HG02970 (cell line): ENCODE results near the gene LOC101059915.
"Not testable (repeated sequence)": the region's sequence is repeated elsewhere in the genome, so short reads cannot be mapped to it uniquely, and the experiment has no call there.

Experiments used
- ATAC-seq: cut with Tn5 transposase; IDR thresholded peaks from one replicate; pipeline ENCODE4 v1.9.1; 2021; ENCODE audit warnings: mild to moderate bottlenecking, moderate library complexity, moderate number of reproducible peaks; ENCODE audit not compliant: unreplicated experiment, low FRiP score

Gene LOC101059915

DNA sequence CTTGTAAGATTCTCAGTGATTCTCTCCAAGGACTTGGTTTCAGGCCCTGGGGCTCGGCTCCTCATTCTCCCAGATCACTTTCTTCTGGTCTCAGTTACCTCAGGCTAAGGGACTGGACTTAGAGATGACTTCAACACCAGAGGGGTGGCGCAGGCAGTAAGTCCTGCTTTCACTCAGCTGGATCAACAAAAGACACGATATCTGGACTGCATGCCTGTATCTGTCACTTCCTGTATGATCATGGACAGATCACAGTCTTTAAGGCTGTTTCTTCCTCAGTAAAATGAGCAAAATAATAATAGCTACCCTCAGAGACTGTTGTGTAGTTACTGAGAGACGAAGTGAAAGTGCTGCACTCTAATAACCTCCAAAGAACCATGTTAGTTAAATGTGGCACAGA lies 29.5 kb upstream of the LOC101059915 start:
- no peak for ATAC-seq

DNA sequence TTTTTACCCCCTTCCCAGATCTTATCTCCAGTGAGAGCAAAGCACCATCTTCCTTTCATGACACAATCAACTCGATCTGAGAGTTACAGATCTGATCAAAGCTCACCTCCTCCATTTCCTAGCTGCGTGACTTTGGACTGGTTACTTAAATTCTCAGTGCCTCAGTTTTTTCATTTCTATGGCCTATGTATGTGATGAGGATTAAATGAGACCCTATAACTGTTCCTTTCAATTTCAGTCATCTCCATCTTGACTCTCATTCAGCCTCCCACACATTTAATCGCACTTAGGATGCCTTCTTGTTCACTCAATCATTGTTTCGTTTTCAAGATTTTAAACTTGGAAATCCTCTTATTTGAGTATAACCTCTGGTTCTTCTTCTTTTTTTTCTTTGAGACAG lies 28.9 kb upstream of the LOC101059915 start:
- no peak for ATAC-seq

DNA sequence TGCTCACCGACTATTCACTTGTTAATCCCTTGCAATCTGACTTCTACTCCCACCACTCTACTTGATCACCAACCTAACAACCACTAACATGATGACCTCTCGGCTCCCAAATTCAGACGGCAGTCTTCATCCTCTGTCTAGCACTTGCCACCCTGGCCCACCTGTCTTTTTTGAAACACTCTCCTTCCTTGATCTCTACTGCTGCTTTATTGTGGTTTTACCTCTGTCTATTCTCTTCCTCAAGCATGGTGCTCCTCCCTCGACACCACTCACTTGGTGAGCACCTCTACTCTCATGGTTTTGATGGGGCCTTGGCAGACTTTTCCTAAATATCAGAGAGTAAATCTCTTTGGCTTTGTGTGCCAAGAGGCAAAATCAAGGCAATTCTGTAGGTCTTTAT lies 27.3 kb upstream of the LOC101059915 start:
- no peak for ATAC-seq

DNA sequence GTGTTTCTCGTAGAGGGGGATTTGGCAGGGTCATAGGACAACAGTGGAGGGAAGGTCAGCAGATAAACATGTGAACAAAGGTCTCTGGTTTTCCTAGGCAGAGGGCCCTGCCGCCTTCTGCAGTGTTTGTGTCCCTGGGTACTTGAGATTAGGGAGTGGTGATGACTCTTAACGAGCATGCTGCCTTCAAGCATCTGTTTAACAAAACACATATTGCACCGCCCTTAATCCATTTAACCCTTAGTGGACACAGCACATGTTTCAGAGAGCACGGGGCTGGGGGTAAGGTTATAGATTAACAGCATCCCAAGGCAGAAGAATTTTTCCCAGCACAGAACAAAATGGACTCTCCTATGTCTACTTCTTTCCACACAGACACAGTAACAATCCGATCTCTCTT lies 22.9 kb upstream of the LOC101059915 start:
- ATAC-seq: not testable (repeated sequence)

DNA sequence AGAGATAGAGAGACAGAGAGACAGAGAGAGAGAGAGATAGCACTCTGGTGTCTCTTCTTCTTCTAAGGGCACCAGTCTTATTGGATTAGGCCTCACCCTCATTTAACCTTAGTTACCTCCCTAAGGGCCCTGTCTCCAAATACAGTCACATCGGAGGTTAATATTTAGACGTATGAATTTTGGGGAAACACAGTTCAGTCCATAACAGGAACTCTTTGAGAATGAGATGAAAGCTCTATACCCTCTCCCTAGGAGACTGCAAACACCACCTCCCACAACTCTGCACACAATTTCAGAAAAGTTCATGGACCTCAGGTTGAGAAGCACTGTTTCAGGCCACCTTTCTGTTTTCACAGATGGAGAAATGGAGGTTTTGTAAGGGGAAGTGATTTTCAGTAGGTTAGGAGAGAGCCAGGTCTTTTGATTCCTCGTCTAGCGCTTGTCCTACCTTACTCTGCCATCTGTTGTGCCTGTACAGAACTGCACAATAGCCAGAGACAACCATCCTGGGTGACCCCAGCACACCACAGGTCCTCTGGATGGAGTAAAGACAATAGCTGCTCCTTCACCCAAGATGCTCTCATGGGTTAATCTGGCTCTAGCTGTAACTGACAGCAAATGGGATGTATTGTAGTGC lies 16.9 kb upstream of the LOC101059915 start:
- no peak for ATAC-seq

DNA sequence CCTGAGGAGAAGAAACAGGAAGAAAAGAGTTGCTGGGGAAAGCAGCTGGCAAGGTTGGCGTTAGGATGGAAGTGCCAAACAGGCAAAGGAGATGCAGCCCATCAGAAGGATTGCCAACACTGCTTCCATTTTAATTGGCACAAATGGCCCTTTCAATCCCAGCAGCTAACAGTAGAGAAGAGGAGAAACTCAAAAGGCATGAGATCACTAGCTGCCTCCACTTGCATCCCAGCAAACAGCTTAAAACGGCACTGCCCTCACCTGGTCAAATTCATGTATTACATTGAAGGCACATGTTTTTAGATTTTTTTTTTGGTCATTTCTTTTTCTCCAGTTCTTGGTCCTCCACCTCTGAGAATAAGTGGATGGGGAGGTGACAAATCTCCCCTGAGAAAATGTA lies 14.9 kb upstream of the LOC101059915 start:
- no peak for ATAC-seq

DNA sequence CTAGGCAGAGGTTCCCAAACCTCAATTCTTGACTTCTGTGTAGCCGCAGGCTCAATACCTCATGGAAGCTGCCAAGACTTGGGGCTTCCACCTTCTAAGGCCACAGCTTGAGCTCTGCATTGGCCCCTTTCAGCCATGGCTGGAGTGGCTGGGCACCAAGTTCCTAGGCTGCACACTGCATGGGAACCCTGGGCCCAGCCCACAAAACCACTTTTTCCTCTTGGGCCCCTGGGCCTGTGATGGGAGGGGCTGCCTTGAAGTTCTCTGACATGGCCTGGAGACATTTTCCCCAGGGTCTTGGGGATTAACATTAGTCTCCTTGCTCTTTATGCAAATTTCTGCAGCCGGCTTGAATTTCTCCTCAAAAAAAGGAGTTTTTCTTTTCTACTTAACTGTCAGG lies 14.0 kb upstream of the LOC101059915 start:
- ATAC-seq: no peak

DNA sequence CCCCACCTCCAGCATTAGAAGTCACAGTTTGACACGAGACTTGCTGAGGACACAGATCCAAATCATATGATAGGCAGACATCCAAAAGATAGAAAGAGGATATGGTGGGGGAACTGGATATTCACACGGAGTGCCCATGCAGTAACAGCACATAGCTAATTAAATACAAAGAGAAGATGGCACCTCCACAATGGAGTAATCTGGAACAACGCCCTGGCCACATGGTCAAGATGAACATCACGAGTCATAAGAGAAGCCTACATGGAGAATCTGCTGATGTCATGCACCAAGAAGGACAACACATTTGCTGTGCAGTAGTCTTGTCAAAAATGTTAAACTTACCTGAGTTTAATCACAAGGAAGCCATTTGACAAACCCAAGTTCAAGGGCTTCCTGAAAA lies 10.1 kb upstream of the LOC101059915 start:
- ATAC-seq: no peak

DNA sequence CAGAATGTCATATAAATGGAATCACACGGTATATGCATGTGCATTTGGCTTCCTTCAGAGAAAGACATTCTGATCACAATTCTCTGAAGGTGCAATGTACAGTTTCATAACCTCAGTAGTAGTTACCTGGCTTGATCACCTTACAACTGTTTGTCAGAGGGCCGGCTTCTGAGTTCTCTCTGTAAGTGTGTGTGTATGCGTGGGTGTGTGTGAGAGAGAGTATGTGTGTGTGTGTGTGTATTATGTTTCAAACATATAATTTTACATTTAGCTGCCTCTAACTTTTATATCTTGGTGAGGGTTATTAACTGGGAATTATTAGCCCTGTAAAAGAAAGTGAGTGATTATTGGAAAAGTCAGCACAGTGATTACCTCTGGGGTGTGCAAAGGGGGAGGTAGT lies 8.0 kb upstream of the LOC101059915 start:
- no peak for ATAC-seq

DNA sequence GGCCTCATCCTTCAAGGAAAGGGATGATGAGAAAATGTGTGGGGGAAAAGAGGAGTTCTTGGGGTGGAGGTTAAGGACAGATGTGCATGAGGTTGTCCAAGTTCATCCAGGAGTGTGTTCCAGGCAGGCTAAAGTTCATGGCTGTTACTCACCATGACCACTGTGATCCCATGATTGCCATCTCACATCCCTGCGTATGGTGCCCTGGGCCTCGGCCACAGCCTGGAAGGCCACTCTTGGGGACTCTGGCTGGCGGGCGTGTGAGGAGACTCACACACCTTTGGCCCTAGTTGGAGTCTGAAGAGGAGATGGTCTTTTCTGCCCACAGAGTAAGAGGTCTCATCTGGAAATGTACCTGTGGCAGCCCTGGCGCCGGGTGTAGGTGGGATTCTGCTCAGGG lies 7.4 kb upstream of the LOC101059915 start:
- no peak for ATAC-seq

DNA sequence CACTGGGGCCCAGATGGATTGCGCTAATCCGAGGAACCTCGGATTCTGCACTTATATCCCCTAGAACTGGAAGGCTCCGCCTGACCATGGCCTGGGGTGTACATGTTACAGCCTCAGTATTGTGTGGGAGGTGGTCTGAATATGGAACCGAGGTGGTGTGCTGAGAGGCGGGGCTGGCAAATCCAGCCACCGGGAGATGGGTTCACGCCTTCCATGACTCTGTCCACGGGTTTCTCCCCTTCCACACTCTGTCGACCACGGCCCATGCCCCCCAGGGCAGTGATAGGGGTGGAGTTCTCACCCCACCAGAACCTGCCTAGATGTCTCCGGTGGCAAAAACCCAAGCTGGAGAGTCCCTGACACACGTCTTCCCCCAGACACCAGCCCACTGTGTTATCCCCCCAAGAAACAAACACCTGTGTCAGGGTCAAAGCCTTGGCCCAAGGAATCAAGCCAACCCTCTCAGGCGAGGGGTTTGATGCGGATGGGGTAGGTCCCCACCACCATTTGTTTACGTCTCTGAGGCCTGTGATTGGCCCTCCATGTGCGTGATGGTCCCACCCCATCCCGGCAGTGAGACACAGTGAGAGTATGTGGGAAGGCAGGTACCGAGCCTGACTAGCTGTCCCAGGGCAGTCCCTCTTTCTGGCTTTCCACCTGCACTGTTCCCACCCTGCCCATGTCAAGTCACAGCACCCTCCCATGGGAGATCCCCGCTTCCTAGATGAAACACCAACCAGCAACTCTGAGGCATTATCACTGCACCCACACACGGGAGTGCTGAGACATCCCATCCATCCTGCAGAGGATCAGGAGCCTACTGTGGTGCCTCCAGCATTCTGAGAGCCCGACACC lies 6.6 kb upstream of the LOC101059915 start:
- no peak for ATAC-seq

DNA sequence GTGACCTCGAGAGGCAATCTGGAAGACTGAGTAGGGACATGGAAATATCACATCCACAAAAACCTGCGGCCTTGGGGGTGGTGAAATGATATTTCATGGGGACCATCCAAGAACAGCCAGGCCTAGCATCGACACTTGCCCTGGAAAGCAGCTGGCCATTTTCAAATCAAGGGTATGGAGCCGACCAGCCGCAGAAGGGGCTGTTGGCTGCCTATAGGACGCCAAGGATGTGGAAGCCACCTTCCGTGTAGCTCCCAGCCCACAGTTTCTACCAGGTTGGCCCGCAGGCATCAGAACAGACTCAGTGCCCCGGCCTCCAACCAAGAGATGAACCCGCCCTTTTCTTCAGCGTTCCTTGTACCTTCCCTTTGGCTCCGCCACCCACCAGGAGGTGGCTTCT lies 5.4 kb upstream of the LOC101059915 start:
- no peak for ATAC-seq

DNA sequence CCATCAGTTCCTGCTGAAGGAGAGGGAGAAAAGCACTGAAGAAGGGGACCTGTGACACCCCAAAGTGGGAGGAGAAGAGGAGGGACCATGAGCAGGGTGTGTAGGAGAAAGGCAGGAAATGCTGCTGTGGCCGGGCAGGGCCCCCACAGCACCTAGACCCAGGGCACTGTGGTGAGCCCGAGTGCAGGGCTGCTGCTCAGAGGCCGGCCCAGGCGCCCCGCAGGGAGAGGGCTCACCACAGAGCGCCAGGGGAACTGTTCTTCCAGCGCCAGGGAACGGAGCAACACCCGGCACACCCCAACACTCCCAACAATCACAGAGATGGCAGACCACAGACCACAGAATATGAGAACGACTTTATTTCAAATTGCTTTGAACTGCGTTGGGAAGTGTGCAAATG lies 4.7 kb upstream of the LOC101059915 start:
- ATAC-seq: not testable (repeated sequence)

DNA sequence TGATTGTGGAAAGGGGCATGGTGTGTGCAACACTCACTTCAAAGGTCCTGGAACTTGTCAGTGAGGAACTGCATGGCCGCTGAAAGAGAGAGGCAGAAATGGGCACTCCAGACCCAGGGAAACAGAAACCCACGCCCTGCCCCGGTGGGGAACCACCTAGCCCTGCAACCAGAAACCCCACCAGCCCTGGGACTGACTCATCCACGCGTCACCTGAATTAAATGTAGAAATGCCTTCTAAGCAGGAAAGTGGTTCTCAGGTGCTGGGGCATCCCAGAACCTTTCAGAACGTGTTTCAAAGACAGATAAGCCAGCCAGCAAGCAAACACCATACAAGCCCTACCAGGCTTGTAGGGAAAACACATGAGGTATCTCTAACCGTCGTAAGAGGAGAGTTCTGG lies 4.1 kb upstream of the LOC101059915 start:
- not testable (repeated sequence) for ATAC-seq

DNA sequence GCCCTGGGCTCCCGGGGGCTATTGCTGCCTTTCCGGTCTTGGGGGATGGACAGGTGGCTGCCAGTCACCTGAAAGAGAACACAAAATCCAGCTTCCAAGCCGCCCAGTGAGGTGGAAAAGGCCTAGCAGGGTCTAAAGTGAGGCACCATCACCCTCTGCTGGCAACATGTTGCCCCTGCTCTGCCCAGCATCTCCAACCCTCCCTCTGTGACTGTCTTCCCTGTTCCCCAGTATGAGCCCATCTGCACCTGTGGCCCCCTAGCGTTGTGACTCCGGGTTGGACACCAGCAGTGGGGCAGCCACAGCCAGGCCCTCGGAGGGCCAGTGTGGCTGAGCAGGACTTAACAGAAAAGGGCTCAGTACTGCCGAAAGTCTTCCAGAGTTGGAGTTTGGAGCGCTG lies 3.1 kb upstream of the LOC101059915 start:
- ATAC-seq: not testable (repeated sequence)

DNA sequence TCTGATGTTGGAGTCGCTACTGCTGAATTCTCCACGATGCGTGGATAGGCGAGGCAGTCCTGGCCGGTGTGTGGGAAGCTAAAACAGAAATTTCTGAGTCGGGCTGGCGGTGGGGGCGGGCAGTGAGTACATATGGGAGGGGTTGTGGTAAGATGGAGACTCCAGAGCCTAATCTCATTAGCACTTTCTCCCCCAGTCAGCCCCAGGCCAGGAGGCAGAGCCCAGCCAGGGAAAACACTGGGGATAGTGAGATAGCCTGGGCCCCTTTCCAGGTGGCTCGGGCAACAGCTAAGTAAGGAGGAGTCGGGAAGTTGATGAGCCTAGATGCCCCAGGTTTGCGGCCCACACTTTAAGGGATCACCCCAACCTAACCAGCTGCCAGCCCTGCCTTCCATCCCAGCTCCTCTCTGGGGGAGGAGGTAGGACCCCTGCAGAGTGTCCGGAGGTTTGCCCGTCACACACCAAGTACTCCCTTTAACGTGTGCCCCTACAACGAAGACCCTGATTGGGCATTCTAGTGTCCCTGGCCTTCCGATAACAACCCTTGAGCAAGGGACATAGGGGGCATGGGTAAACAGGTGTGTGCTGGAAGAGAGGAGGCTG lies 2.4 kb upstream of the LOC101059915 start:
- no peak for ATAC-seq

DNA sequence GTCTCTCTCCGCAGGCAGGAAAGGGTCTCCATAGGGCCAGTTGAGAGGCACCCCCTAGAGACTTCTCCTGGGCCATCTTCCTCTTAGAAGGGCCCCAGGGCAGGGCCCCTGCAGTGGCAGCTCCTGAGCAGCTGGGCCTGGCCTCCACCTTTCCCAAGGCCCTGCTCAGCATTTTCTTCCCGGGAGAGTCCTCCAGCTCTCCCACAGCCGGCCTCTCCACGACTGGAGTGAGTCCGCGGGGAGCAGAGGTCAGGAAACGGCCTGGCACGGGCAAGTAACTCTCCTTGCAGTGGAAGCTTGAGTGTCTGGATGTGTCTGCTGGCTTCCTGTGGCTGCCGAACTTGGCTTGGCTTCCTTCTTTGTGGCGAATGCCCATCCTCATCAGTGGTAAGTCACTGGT lies 1.6 kb upstream of the LOC101059915 start:
- ATAC-seq: no peak

DNA sequence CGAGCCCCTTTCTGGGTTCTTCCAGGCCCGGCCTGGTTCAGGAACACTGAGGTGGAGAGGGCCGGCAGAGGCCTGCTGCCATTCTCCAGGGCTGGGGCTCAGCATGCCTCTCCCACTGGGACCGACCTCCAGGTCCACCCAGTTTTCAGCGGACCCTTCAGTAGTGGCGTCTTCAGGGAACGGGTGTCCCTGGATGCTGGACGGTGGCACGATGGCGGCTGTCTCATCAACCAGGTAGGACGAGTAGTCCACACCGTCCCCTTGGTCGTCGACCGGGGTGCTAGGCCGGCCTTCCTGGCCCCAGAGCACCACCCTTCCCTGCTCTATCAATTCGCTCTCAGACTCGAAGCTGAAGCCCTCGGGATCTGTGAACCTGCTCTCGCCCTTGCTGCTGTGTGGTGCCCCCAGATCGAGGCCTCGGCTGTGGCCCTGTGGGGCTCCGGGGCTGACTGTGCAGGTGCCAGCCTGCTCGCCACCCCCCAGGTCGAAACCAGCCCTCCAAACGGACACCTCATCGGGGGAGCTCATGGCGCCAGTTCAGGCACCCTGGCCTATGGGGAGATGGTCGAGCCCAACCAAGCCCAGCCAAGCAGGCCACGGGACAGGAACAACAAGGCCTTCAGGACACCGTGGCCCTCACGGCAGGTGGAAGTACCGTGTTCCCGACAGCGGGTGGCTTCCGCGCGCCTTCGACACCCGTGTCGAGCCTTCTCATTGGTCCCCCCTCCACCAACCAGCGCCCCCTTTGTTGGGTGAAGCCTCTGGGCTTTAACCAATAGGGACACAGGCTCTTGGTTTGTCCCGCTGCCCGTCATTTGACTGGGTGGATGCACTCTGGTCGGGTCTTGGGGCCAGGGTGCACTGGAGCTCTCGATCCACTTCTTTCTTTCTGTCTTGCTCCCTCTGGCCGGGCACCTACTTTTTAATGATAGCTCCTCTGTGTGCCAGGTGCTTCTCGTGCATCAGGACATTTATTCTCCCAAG lies 814 bp upstream of the LOC101059915 start:
- no peak for ATAC-seq

DNA sequence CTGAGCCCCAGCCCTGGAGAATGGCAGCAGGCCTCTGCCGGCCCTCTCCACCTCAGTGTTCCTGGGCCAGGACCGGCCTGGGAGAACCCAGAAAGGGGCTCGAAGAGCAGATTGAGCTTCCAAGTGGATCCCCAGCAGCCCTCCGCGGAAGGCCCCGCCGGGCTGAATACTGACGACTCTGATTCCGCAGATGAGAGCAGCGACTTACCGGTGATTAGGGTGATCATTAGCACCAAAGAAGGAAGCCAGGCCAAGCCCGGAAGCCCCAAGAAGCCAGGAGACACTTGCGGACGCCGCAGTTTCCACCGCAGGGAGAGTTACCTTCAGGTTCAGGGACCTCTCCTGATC lies 876 bp downstream of the LOC101059915 start:
- no peak for ATAC-seq

DNA sequence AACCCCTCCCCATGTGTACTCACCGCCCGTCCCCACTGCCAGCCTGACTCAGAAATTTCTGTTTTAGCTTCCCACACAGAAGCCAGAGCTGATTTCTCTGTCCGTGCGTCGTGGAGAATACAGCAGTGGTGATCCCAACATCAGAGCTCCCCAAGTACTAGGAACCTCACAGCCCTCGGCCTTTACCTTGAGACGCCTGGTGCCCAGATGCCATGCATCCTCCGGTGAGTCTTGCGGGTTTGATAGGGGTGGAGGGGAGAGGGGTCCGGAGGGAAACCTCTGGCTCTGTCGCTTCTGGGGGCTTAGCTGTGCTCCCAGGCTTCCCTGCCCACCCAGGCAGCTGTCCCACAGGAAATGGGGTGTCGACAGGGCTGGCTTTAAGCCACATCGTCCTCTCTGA lies 2.1 kb downstream of the LOC101059915 start:
- no peak for ATAC-seq

DNA sequence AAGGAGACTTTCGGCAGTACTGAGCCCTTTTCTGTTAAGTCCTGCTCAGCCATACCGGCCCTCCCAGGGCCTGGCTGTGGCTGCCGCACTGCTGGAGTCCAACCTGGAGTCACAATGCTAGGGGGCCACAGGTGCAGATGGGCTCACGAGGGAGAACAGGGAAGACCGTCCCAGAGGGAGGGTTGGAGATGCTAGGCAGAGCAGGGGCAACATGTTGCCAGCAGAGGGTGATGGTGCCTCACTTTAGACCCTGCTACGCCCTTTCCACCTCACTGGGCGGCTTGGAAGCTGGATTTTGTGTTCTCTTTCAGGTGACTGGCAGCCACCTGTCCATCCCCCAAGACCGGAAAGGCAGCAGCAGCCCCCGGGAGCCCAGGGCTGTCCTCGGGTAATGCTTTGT lies 2.6 kb downstream of the LOC101059915 start:
- not testable (repeated sequence) for ATAC-seq
